HG02763 (cell line): ENCODE results near the gene IGFN1.

ENCODE experiments used
- ATAC-seq: cut with Tn5 transposase; IDR thresholded peaks from one replicate; pipeline ENCODE4 v1.9.1; 2021; ENCODE audit warnings: mild to moderate bottlenecking, moderate library complexity; ENCODE audit not compliant: unreplicated experiment

IGFN1 gene

DNA sequence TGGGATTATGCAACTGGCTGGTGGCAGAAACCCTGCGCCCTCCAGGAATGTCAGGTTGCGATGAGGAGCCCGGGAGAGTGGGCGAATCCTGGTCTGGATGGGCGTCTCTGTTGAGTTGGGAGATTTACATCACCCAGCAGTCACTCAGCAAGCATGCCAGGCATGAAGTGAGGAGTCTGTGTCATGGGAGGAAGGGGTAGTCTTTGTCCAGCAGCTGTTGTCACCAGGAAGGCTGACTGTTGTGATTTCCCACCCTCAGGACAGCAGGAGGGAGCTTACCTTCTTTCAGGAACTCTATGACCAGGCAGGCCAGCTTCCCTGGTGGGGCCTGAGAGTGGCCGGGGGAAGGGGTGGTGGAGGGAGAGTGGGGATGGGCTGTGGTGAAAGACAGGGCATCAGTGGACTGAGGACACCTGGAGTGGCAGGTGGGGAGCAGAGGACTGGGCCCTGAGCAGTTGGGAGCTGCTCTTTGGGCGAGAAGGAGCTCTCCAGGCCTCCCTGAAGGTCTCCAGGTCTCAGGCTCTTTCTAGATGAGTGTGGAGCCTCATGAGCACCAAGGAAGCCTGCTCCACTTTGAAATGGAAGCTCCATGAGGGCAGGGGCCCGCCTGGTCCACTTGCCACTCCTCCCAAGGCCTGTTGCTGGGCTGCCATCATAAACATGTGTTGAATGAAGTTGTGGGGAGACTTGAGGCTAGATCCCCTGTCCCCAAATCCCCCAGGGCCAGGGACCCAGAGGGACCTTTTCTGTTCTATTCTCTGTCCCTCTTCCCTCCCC, 71.3 kb downstream of the IGFN1 start:
- ATAC-seq, result no peak

DNA sequence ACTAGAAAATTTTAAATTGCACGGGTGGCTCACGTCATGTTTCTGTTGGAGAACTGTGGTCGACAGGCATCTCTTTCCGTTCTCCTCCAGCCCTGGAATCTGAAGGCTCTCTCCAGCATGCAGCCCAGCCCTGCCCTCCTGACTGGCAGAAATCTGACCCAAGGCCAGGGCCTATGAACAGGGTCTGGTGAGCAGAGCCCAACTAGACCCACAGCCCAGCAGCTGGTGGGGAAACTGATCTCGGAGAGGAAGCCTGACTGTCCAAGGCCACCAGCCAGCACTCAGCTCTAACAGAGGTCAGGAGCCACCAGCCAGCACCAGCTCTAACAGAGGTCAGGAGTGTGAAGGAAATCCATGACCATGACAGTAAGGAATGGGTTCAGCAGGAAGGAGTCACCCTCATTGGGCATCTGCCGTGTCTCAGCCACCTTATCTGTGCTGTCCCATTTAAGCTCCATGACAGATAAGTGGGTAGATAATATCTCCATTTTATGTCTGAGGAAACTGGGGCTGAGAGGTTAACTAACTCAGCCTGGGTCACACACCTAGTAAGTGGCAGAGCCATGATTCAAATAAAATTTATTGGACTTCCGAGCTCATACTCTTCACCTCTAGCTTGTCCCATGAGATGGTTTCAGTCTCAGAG, 72.5 kb downstream of the IGFN1 start:
- ATAC-seq, result no peak

DNA sequence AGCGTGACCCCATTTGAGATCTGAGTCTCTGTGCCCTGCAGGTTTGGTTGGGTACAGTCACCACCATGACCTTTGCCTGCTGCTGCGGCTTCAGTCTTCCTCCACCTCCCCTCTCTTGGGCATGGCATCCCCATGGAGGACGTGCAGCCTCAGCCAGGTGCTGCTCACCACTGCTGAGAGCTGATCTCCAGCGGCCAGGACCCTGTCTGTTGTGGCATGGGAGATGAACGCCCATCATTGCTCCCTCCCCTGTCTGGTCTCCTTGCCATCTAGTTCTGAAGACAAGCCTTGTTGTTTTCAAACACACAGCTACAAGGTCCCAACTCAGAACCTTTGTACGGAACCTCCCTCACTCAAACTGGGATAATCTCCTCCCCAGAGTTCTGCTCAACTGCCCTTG, 73.4 kb downstream of the IGFN1 start:
- no peak for ATAC-seq

DNA sequence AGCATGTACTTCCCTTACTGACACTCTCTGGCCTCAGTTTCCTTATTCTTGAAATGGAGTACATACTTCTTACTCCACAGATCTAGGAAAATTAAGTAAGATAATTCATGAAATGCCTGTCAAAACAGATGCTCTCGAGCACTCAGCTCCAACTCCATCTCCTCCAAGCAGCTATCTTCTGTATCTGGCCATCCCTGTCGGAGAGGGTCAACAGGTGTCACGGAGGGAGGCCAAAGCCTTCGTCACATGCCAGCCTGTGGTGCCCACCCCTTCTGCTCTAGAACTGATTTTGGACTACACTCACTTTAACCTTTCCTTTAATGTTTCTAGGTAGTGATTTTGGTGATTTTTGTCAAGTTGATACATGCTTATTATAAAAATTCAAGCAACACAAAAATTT, 73.9 kb downstream of the IGFN1 start:
- ATAC-seq, result no peak

DNA sequence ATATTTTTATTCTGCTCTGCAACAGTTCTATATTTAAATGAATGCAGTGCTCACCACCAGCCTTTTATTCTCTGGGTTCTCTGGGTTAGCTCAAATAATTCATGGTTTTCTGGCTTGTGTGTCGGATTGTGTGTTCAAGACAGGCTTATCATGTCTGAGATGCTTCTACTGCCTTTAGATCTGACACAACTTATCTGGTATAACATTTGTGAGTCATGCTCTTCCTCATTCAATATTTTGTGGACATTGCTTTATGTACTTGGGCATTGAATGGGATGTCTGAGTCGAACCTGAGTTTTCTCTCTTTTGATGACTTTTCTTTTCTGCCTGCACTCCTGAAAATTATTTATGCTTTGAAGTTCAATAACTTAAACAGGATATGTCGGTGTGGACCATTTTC, 75.1 kb downstream of the IGFN1 start:
- no peak for ATAC-seq

DNA sequence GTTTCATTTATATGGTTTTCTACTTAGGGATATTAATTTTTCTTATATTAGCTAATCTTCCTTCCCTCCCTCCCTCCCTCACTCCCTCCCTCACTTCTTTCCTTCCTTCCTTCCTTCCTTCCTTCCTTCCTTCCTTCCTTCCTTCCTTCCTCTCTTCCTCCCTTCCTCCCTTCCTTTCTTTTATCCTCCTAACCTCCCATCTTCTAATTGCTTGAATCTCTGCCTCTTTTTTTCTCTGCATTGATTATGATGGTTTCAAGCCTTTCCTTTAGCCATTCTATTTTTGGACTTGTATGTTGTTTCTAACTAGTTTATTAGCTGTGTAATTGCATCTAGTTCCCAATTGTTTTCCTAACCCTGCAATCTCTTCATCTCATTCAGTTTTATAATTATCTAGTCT, 75.7 kb downstream of the IGFN1 start:
- no peak for ATAC-seq

DNA sequence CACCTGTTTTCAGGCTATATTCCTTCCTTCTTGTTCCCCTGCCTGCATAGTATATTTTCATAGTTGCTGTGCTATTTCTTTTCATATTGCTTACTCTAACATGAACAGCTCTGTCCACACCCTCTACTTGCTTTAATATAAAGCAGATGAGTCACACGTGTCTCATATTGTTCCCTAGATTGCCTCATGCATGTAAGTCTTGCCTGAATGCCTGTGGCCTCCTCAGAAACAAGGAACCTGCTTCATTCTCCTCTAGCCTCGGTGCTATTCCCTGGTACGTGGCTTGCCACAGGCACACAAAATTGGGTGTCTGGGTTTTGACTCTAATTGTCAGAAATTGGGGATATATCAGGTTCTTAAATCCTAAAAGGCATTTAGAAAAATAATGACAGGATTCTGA, 76.2 kb downstream of the IGFN1 start:
- ATAC-seq, result no peak

DNA sequence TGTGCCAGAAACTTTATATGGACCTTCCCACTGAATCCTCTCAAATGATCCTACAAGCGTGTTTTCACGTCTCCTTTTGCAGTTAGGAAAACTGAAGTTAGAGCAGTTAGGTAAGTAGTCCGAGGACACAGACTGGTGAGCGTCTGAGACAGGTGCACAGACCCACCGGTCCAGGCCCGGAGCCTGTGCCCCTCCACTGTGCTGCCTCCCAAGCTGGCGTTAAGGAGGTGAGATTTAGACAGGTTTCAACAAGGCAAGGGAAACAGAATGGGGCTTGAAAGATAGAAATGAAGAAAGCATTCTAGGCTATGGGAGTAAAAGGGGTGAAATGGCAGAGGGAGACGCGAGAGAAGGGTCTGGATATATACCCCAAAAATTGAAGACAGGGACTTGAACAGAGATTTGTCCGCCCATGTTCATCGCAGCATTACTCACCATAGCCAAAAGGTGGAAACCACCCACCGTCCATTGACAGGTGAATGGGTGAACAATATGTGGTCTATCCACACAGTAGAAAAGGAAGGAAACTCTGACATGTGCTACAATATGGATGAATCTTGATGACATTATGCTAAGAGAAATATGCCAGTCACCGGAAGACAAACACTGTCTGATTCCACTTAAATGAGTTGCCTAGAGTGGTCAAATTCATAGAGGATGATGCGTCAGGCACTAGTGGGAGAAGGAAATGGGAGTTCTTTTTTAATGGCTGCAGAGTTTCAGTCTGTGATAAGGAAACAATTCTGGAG, 77.0 kb downstream of the IGFN1 start:
- ATAC-seq, result no peak

DNA sequence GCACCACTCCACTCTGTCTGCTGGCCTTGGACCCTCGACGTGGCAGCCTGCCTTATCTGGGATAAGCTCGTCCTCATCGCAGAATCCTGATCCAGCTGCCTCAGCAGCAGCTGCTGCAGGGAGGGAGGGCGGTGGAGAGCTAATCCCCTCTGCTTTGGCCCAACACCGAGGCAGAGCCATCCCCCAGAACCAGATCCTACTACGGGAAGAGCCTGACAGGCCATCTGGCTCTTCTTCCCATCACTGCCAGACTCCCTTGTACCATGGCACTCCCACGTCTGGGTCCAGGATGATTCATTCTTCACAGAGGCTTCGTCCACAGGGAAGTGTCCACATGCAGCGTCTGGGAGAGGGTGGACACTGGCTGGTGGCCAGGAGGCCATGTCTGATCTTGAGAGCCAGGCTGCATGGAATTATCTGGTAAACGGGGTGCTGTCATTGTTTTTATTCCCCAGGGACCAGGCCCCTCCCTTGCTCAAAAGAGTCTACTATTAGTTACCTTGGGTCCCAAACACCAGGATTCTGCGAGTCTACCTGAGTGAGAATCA, 78.1 kb downstream of the IGFN1 start:
- no peak for ATAC-seq

DNA sequence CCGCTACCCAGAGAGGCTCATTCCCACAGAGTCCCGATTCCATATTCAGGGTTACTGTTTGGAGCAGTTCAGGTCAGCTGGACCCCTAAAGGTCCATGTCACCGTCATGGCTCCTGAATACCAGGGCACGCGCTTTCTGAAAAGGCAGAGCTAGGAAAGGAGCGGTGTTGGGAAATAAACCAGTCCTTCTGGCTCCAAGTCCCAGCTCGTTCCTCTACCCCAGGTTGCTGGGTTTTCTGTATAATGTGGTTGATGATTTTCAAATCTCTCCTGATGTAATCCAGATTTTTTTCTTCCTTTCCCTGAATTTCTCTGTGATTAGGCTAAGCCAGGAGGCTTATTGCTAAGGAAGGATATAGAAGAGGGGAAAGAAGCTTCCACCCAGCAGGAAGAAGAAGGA, 78.7 kb downstream of the IGFN1 start:
- ATAC-seq, result no peak

DNA sequence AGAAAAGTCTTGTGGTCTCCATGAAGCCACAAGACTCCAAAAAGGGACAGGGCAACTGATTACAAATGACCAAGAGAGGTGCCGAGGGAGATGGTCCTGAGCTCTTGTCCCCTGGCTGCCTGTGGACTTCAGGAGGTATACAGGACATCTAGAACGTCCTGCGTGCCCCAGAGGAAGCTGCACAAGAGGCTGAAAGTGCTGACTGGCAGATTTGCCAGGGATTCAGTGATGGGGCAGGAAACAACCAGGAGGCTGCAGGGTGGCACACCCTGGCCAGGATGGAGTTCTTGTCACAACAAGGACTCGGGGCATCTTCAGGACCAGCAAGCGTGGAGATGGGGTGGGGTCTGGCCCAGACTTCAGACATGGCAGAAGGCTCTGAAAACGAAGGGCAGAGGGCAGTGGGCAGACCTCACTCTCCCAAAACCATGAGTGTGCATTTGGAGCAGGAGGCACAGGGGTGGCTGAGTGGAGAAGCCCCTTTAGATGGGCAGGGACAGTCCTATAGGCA, 79.3 kb downstream of the IGFN1 start:
- no peak for ATAC-seq

DNA sequence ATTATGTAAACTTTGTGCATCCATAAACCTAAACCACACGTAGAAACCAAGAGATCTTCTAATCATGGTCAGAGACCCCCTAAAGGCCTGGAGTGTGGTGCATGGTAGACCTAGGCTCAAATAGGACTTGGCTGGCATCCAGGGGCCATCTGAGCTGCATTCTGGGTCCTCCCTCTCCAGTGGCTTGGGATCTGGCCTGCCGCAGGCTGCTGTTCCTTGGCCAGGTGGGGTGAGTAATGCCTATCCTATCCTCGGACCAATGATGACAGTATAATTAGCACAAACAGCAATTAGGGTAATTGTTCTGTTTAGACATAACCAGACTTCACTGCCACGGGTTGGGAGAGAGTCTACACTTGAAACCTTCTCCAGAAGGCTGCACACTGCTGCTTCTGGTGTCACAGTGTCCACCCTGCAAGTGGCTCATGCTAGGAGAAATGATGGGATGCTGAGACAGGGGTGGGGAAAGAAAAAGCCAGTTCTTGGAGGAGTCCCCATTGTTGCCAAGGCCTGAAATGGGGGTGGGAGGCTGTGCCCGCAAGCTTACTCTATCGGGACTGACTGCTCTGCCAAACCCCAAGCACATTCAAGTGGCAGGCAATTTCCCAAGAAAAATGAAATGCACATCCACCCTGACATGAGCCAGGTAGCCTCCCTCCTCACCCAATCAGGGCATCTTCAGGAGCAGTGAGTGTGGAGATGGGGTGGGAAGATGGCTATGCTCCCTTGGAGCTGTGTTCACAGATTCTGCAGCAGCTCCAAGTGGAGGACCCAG, 80.2 kb downstream of the IGFN1 start:
- ATAC-seq, result no peak

DNA sequence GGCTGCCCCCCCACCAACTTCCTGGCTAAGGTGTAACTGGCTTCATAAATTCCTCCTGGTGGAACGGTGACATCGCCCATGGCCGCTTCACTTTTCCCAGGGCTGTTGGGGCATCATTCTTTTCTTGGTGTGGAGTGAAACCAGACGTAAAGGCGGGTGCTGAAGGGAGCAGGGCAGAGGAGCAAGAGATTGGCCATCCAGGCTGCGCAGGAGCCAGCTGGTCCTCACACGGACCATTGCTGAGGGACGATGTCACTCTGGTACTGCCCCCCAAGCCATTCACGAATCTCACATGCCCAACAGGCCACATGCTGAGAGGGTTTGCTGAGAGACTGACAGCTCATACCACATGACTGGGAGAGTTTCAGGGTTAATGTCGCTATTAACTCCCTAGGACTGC, 82.2 kb downstream of the IGFN1 start:
- no peak for ATAC-seq

DNA sequence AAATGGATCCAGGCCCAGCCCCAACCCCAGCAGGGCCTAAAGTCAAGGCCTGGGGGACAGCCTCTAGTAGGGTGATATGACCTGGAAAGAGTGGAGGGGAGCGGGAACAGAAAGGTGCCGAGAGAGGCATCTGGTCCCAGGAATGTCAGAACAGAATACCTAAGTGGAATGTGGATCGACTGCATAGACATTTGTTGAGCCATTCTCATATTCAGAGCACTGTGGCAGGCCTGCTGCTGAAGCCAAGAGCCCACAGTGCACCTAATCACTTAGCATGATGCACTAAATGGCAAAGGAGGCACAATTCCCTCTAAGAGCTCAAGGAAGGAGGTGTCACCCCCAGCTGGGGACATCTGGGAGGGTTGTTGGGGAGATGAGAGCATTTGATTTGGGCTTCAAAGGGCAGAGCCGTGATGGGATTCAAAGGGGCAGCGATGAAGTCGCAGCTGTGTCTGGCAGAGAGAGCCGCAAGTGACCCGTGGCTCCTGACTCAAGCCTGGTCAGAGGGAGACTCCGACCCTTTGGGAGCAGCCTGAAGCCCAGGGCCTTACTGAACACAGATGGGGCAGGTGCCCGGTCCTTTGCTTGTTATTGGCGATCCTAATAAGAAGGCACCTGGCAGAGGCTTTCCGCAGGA, 84.1 kb downstream of the IGFN1 start:
- ATAC-seq, result no peak

DNA sequence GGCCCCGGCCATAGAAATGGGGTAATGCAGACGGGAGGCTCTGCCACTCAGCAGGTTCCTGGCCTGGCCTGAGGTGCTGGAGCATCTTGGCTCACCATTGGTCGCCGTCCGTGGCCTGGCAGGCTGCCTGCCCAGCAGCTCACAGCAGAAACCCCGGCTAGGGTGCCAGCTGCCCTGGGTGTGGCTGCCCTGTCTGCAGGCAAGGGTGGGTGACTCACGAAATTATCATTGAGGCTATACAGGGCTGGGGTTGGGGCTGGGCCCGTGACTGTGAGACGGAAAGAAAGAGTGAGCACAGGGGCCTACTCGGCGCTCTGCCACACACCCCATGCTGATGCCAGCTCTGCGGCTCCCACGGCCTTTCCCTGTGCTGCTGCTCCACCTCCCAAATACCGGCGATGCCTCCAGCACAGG, 84.6 kb downstream of the IGFN1 start:
- no peak for ATAC-seq

DNA sequence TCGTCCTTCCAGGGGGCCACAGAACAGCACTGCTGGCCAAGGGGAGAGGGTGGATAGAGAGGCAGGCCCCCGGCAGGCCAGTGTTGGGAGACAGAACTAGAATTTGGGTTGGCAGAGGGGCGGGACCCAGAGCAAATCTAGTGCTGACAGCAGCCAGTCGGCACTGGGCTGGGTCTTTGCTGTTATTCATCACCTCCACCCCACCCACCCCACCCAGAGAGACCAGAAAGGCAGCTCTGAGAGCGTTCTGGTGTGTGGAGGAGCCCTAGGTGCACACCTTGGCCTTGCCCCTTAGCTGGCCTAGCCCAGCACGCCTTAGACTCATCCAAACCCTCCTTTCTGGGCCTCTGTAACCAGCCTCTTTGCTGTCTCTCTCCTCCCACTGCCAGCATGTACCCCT, 86.3 kb downstream of the IGFN1 start:
- ATAC-seq, result no peak

DNA sequence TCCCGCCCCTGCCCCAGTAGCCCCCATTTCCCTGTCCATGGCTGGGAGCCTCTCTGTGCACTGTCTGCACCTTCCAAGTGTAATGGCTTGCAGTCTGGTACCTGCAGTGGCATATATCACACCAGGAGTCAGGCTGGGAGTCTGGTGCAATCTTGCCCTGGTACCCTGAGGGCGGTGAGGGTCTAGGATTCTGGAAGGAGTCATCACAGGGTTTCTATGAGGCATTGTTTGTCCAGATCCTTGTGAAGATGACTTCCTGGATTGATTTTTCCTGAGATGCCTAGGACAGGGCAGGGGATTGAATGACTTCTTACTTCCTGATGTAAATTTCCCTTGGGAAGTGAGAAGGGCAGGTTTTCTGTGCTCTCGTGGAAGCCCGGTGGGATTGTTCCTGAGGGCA, 86.8 kb downstream of the IGFN1 start:
- ATAC-seq, result no peak
